Measurements from ENCODE around the gene EMILIN2.

EMILIN2 gene

DNA sequence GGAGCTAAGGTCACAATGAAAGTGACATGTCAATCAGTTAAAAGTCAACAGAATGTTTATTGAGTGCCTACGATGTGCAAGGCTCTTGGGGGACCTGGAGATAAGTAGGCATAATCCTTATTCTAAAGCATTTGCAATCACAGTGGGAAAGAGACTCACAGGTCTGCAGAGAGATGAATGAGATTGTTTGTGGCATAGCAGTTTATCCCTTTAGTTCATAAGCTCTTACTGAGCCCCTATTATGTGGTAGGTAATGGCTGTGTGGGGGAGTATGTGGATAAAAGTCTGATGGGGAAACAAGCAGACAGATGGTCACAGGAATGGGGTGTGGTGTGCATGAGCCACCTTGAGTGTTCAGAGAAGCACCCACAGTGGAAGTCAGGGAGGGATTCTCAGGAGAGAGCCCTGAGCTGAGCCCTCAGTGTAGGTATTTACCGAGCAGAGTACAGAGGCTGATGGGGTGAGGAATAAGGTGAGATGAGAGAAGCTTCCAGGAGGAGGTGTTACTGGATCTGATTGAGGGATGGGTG lies 48.1 kb downstream of the EMILIN2 start:
- no peak for DNase-seq (ENCODE audit: extremely low spot score, insufficient read length, low read depth)
- FAIRE-seq, result no peak

DNA sequence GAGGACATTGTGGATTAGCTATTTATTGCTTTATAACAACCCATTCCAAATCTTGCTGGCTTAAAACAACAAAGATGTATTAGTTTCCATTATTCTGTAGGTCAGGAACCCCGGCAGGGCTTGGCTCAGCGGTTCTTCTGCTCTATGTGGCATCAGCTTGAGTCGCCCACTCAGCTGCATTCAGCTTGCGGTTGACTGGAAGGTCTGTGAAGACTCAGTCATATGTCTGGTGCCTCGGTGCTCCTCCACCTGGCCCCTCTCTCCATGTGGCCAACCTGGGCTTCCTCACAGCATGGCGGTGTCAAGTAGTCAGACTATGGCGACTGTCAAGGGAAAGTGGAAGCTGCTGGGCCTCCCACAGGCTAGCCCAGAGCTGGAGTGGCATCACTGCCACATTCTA lies 48.6 kb downstream of the EMILIN2 start:
- DNase-seq (ENCODE audit: extremely low spot score, insufficient read length, low read depth) (no peak), FAIRE-seq (no peak)

GRCh38 chr18:2896990-2897389 lies 50.2 kb downstream of the EMILIN2 start:
- DNase-seq (ENCODE audit: extremely low spot score, insufficient read length, low read depth), result no peak
- FAIRE-seq, result no peak

DNA sequence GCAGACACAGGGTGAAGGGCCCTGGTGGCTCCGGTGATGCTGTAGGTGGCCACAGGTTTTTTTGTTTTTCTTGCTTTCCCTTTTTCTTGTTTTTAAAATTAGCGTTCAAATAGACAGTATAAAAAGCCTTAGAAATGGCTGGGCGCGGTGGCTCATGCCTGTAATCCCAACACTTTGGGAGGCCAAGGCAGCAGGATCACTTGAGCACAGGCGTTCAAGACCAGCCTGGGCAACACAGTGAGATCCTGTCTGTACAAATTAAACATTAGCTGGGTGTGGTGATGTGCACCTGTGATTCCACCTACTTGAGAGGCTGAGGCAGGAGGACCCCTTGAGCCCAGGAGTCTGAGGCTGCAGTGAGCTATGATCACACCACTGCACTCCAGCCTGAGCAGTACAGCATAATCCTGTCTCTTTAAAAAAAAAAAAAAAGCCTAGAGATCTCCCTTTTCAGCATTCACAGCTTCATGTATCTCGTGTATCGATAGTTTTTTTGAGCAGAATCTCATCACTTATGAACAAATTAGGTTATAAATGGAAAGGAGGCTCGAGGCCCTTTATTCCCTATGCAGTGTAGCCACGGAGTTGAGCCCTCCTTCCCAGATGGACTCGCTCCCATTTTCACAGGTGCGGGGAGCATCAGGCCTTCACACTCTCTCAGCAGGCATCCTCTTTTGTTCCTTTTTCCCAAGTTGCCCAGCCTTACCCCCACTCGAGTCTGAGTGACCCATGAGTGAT lies 50.8 kb downstream of the EMILIN2 start:
- no peak for DNase-seq (ENCODE audit: extremely low spot score, insufficient read length, low read depth)
- FAIRE-seq, result no peak

DNA sequence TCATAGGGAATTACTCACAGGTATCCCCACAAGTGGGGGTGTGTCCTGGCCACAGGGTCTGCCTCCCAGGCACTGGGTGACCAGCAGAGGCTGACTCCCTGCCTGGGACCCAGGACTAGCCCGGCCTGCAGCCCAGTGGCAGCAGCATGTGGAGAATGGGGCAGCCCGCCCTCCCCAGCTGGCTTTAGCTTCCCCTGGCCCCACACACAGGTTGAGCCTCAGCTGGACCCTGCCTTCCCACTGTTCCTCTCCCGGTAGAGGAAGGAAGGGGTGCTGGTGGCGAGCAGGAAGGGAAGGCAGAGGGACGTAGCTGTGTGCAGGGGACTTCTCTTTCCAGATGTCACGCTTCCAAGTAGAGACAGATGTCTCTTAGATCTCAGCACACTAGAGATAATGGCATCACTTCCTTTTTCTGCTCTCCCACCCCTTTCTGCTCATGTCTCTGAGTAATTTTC lies 51.4 kb downstream of the EMILIN2 start:
- FAIRE-seq, result no peak
- DNase-seq (ENCODE audit: extremely low spot score, insufficient read length, low read depth), result no peak

DNA sequence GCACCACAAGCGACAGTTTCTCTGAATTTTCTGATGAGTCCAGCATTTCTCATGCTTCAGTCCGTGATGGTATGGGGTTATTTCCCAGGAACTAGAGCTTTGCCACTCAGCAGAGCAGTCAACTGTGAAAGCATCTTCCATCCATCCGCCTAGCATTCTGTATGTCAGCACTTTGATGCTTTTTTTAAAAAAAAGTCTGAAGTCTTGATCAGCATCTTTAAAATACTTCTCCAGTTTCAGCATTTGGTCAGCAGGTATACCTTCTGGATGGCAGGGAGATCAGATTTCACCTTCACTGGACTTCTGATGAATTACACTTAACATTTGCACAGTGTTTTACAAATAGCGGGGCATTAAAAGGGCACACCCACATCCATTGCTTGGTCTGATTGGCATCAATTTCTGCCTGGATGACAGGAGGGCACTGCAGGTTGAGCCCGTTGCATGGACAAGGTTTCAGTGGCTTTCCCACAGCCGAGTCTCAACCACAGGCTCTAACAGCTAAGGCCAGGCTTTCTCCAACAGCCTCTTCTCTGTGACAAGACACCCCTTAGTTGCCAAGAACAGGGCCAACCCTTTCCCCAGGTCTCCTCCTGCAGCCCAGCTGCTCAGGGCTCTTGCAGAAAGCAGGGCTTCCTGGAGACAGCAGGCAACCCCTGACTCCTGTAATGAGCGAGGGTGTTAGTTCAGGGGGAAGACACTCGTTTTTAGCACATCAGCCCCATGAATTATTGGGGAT lies 54.0 kb downstream of the EMILIN2 start:
- DNase-seq (ENCODE audit: extremely low spot score, insufficient read length, low read depth) (no peak), FAIRE-seq (no peak)

DNA sequence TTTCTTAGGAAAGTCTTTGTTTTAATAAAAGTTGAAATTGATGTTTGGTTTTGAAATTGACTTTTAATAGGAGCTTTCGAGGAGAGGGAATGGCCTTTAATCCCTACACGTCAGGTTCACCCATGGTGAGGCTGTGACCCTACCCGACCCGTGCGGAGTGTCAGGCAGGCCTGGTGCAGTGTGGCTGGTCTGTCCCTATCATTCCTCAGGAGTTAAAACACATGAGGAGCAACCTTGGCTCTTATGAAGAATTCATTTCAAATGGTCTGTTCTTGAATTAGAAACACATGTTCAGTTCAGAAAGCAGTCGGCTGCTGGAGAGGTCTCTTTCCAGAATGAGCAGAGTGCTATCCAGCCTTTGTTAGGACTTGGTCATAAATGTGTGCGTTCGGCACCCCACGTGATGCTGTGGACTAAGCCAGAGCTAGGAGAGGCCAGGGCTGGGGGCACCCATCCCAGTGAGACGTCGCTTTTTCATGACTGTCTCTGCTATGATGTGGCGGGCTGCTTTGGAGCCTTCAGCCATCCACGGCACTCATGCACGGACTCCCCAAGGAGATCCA lies 54.7 kb downstream of the EMILIN2 start:
- no peak for DNase-seq (ENCODE audit: extremely low spot score, insufficient read length, low read depth)
- FAIRE-seq, result no peak

- FAIRE-seq (no peak), DNase-seq (ENCODE audit: extremely low spot score, insufficient read length, low read depth) (no peak)
Observed at GRCh38 chr18:2902327-2902726, 55.5 kb downstream of the EMILIN2 start.

DNA sequence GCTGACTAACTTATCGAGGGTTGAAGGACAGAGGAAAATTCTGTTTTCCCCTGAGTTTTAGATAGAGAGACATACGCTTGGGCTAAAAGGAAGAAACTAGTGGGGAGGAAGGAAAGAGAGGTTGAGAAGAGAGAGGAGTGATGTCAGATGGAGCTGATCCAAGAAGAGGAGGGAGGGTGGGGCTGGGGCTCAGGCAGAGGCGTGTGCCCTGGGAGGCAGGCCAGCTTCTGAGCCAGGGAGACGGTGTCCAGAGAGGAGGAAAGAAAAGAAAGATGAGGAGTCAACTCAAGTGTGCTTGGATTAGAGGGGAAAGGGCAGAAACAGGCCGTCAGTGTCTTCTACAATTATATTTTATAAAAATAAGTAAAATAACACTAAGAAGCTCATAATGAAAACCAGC lies 56.2 kb downstream of the EMILIN2 start:
- FAIRE-seq (no peak), DNase-seq (ENCODE audit: extremely low spot score, insufficient read length, low read depth) (no peak)

DNA sequence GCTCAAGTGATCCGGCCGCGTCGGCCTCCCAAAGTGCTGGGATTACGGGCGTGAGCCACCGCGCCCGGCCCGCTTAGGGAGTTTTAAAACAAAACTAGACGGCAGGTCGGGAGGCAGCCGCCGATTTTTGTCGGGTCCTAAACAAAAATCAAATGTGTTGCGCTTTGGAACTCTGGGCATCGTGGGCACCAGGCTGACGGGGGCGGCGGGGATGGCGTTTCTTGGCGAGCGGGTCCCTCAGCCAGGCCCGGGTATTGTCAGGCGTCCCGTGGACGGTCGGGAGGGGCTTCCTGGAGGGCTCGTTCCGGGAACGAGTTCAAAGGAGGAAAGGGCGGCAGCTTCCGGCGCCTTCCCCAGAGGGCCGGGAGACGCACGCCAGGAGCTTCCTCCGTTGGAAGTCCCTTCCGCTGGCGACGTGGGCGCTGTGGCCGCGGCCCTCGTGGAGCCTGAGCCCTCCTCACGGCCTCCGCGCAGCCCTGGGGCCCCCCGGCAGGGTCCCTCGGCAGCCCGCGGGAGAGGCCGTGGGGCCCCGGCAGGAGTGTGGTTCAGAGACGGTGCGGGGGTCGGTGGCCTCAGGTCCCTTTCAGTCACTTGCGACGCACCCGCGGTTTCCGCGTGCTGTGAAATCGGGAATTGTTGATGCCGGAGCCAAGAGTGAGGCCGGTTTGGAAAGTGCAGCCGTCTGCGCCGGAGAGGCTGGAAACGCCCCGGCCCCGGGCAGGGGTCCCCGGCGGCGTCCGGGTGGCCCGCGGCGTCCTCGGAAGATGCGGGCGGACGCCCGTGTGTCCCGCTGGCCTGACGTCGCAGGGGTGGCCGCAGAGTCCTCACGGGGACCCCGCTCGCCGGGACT lies 59.3 kb downstream of the EMILIN2 start:
- DNase-seq (ENCODE audit: extremely low spot score, insufficient read length, low read depth), result peak; percentile 49
- FAIRE-seq, result peak; percentile 42

DNA sequence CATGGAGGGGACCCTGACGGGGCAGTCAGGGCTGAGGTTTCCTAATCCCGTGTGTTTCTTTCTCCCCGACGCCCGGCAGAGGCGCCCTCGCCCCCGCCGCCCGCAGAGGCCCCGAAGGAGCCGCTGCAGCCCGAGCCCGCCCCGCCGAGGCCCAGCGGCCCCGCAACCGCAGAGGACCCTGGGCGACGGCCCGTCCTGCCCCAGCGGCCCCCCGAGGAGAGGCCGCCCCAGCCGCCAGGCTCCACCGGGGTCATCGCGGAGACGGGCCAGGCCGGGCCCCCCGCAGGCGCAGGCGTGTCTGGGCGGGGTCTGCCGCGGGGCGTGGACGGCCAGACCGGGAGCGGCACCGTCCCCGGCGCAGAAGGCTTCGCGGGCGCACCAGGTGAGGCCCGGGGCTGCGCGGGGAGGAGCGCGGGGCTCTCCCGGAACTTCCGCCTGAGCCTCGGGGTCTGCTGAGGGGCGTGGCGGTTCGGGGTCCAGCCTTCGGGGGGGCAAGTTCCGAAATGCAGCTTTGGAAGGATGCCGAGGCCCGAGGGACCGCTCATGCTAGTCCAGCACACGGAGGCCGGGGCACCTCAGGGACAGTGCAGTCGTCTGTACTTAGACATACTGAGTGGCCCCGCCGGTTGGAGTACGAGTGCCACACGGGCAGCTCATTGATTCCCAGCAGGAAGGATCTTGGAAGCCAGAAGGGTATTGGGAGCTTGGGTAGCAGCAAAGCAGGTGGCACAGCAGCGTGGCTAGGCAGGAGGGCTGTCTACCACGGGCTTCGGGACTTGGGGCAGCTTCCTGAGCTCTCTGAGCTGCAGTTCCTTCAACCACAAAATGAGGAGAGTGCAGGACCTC lies 60.1 kb downstream of the EMILIN2 start:
- DNase-seq (ENCODE audit: extremely low spot score, insufficient read length, low read depth), result peak; percentile 55

DNA sequence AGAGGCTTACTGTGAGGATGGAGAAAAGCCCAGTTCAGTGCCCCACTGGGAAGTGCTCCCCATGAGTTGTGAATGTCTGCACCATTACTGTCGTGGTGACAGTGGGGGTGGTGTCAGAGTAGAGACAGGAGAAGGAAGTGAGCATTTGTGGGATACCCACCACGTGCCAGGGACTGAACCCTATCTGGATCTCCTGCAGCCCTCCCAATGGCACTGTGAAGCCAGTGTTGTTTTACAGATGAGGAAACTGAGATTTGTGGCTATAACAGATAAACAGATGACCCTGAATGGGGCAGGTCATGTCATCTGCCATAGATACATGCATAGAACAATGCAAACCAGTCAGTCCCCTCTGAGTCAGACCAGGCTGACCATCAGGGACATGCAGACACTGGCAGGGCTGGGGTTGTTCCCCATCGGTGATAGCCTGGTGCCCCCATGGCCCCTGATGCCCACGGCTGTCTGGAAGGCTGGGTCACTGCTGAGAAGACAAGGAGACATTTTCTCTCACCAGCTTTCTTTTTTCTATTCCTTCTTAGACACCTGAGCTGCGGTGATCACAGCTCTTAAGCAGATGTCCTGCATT lies 60.8 kb downstream of the EMILIN2 start:
- no peak for FAIRE-seq
- DNase-seq (ENCODE audit: extremely low spot score, insufficient read length, low read depth), result no peak

More for the DNA sequence above, 60.1 kb downstream of the EMILIN2 start:
- FAIRE-seq, result no peak

- DNase-seq (ENCODE audit: extremely low spot score, insufficient read length, low read depth) (no peak), FAIRE-seq (no peak)
Observed at GRCh38 chr18:2908166-2908945, 61.5 kb downstream of the EMILIN2 start.

GRCh38 chr18:2908946-2909335 lies 62.1 kb downstream of the EMILIN2 start:
- FAIRE-seq (no peak), DNase-seq (ENCODE audit: extremely low spot score, insufficient read length, low read depth) (no peak)

GRCh38 chr18:2909431-2910140 lies 62.8 kb downstream of the EMILIN2 start:
- no peak for DNase-seq (ENCODE audit: extremely low spot score, insufficient read length, low read depth)
- FAIRE-seq, result no peak

GRCh38 chr18:2910261-2910660 lies 63.5 kb downstream of the EMILIN2 start:
- DNase-seq (ENCODE audit: extremely low spot score, insufficient read length, low read depth) (no peak), FAIRE-seq (no peak)

DNA sequence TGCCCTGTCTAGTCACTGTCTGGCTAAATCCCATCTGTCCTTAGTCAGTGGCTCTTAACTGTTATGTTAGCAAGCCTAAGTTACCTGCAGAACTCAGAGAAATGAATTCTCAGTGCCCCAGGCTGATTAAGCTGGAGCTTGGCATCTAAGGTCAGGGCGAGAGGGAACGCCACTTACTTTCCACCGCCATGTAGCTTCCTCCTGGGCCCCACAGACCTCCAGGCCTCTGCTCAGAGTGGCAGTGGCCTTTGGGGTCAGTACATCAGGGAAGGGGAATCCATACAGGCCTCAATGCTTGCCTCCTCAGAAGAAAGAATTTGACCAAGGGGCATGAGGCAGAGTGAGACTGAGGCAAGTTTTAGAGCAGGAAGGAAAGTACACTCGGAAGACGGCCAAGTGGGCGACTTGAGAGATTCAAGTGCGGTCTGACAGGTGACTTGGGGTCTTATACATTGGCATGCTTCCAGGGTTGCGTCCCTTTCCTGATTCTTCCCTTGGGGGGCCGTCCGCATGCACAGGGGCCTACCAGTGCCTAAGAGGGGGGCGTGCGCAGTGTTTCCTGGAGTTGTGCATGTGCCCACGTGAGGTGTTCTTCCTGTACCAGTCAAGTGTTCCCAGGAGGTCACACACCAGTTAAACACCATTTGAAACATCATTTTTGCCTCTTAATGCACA lies 64.1 kb downstream of the EMILIN2 start:
- no peak for FAIRE-seq
- no peak for DNase-seq (ENCODE audit: extremely low spot score, insufficient read length, low read depth)

Measured in GM18507 (cell line).